SK-N-SH treated with all-trans-retinoic acid at 6 μM for 48 hours (cell line): ENCODE measurements around the gene EPHA4.

Source experiments
- ATAC-seq: fragments of 200-7000 bp; cut with Tn5 transposase; 3 replicates; pipeline ENCODE4 v1.9.1; 2020; ENCODE audit warnings: mild to moderate bottlenecking, moderate library complexity
- ARNTL ChIP-seq: fragments of 450-650 bp; formaldehyde crosslinking; IDR thresholded peaks from 2 replicates; pipeline ENCODE4 v1.5.0; 2020; ENCODE audit warnings: low read depth, mild to moderate bottlenecking, moderate library complexity, borderline replicate concordance
- BACH2 ChIP-seq: fragments of 250-450 bp; sonication (Bioruptor Pico); IDR thresholded peaks from 2 replicates; pipeline ENCODE4 v1.9.0; 2021; ENCODE audit warnings: mild to moderate bottlenecking, borderline replicate concordance
- CREB5 ChIP-seq: fragments of 250-450 bp; sonication (Bioruptor Pico); IDR thresholded peaks from 2 replicates; pipeline ENCODE4 v1.5.1; 2020; ENCODE audit warnings: low read depth, mild to moderate bottlenecking, moderate library complexity
- CSDC2 ChIP-seq: fragments of 250-450 bp; sonication (Bioruptor Pico); IDR thresholded peaks from 2 replicates; pipeline ENCODE4 v1.5.0; 2020; ENCODE audit warnings: mild to moderate bottlenecking, moderate library complexity
- CSRNP3 ChIP-seq: fragments of 250-450 bp; sonication (Bioruptor Pico); IDR thresholded peaks from 2 replicates; pipeline ENCODE4 v1.5.1; 2021; ENCODE audit warnings: mild to moderate bottlenecking, moderate library complexity
- ESRRG ChIP-seq: fragments of 250-450 bp; sonication (Bioruptor Pico); IDR thresholded peaks from 2 replicates; pipeline ENCODE4 v1.6.1; 2021; ENCODE audit warnings: mild to moderate bottlenecking
- GLIS3 ChIP-seq: fragments of 250-450 bp; sonication (Bioruptor Pico); IDR thresholded peaks from 2 replicates; pipeline ENCODE4 v1.5.0; 2020; ENCODE audit warnings: mild to moderate bottlenecking, moderate library complexity
- ISL1 ChIP-seq: fragments of 250-450 bp; sonication (Bioruptor Pico); IDR thresholded peaks from 2 replicates; pipeline ENCODE4 v2.1.2; 2022; ENCODE audit warnings: mild to moderate bottlenecking, moderate library complexity
- OSR1 ChIP-seq: fragments of 250-450 bp; sonication (Bioruptor Pico); IDR thresholded peaks from 2 replicates; pipeline ENCODE4 v1.8.0; 2022; ENCODE audit warnings: moderate library complexity, mild to moderate bottlenecking, inconsistent platforms
- PPARA ChIP-seq: fragments of 250-450 bp; sonication (Bioruptor Pico); IDR thresholded peaks from 2 replicates; pipeline ENCODE4 v1.5.0; 2020; ENCODE audit warnings: mild to moderate bottlenecking, borderline replicate concordance
- RARB ChIP-seq: fragments of 250-450 bp; sonication (Bioruptor Pico); IDR thresholded peaks from 2 replicates; pipeline ENCODE4 v1.8.0; 2021; ENCODE audit warnings: mild to moderate bottlenecking, moderate library complexity
- TCF4 ChIP-seq: fragments of 250-450 bp; sonication (Bioruptor Pico); IDR thresholded peaks from 2 replicates; pipeline ENCODE4 v1.8.0; 2021; ENCODE audit warnings: mild to moderate bottlenecking, moderate library complexity, borderline replicate concordance
- TOX ChIP-seq: fragments of 250-450 bp; sonication (Bioruptor Pico); IDR thresholded peaks from 2 replicates; pipeline ENCODE4 v1.8.0; 2021; ENCODE audit warnings: mild to moderate bottlenecking, moderate library complexity, borderline replicate concordance
- ZC3H10 ChIP-seq: fragments of 250-450 bp; sonication (Bioruptor Pico); IDR thresholded peaks from 2 replicates; pipeline ENCODE4 v1.5.1; 2021; ENCODE audit warnings: mild to moderate bottlenecking, moderate library complexity
- ZFP3 ChIP-seq: fragments of 250-450 bp; sonication (Bioruptor Pico); IDR thresholded peaks from 2 replicates; pipeline ENCODE4 v1.5.0; 2020; ENCODE audit warnings: mild to moderate bottlenecking, moderate library complexity
- ZNF565 ChIP-seq: fragments of 450-650 bp; formaldehyde crosslinking; conservative IDR thresholded peaks from 2 replicates; pipeline ENCODE4 v1.5.0; 2020; ENCODE audit warnings: low read depth, mild to moderate bottlenecking, moderate library complexity
- ZNF70 ChIP-seq: fragments of 450-650 bp; formaldehyde crosslinking; IDR thresholded peaks from 2 replicates; pipeline ENCODE4 v1.5.0; 2020; ENCODE audit warnings: mild to moderate bottlenecking, moderate library complexity
- TF ChIP-seq, protein P1 (sequence below): fragments of 250-450 bp; sonication (Bioruptor Pico); IDR thresholded peaks from 2 replicates; pipeline ENCODE4 v1.5.0; 2020; ENCODE audit warnings: mild to moderate bottlenecking, moderate library complexity
- TF ChIP-seq, protein P2 (sequence below): fragments of 250-450 bp; sonication (Bioruptor Pico); IDR thresholded peaks from 2 replicates; pipeline ENCODE4 v1.8.0; 2020; ENCODE audit warnings: mild to moderate bottlenecking, moderate library complexity, borderline replicate concordance
- TF ChIP-seq, protein P3 (sequence below): fragments of 250-450 bp; sonication (Bioruptor Pico); IDR thresholded peaks from 2 replicates; pipeline ENCODE4 v1.8.0; 2021; ENCODE audit warnings: low read depth, mild to moderate bottlenecking, moderate library complexity, borderline replicate concordance

EPHA4 gene

GRCh38 chr2:221571025-221571550, 1.0 kb downstream of the EPHA4 start:
- TF ChIP-seq CSRNP3 (CRISPR knock-in tag) = no peak
- ATAC-seq = no peak

- ATAC-seq = no peak
- TF ChIP-seq, protein P1, sequence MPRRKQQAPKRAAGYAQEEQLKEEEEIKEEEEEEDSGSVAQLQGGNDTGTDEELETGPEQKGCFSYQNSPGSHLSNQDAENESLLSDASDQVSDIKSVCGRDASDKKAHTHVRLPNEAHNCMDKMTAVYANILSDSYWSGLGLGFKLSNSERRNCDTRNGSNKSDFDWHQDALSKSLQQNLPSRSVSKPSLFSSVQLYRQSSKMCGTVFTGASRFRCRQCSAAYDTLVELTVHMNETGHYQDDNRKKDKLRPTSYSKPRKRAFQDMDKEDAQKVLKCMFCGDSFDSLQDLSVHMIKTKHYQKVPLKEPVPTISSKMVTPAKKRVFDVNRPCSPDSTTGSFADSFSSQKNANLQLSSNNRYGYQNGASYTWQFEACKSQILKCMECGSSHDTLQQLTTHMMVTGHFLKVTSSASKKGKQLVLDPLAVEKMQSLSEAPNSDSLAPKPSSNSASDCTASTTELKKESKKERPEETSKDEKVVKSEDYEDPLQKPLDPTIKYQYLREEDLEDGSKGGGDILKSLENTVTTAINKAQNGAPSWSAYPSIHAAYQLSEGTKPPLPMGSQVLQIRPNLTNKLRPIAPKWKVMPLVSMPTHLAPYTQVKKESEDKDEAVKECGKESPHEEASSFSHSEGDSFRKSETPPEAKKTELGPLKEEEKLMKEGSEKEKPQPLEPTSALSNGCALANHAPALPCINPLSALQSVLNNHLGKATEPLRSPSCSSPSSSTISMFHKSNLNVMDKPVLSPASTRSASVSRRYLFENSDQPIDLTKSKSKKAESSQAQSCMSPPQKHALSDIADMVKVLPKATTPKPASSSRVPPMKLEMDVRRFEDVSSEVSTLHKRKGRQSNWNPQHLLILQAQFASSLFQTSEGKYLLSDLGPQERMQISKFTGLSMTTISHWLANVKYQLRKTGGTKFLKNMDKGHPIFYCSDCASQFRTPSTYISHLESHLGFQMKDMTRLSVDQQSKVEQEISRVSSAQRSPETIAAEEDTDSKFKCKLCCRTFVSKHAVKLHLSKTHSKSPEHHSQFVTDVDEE (CRISPR knock-in tag) = no peak
- TF ChIP-seq, protein P2, sequence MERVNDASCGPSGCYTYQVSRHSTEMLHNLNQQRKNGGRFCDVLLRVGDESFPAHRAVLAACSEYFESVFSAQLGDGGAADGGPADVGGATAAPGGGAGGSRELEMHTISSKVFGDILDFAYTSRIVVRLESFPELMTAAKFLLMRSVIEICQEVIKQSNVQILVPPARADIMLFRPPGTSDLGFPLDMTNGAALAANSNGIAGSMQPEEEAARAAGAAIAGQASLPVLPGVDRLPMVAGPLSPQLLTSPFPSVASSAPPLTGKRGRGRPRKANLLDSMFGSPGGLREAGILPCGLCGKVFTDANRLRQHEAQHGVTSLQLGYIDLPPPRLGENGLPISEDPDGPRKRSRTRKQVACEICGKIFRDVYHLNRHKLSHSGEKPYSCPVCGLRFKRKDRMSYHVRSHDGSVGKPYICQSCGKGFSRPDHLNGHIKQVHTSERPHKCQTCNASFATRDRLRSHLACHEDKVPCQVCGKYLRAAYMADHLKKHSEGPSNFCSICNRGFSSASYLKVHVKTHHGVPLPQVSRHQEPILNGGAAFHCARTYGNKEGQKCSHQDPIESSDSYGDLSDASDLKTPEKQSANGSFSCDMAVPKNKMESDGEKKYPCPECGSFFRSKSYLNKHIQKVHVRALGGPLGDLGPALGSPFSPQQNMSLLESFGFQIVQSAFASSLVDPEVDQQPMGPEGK = no peak
- TF ChIP-seq TCF4 (CRISPR knock-in tag) (no peak), OSR1 (CRISPR knock-in tag) (no peak), ARNTL (CRISPR knock-in tag) (no peak), ISL1 (no peak), ZNF70 (CRISPR knock-in tag) (no peak), ESRRG (no peak), ZNF565 (CRISPR knock-in tag) (no peak), ZFP3 (CRISPR knock-in tag) (no peak), CSDC2 (CRISPR knock-in tag) (no peak), GLIS3 (no peak), CREB5 (CRISPR knock-in tag) (no peak), PPARA (no peak), TOX (no peak), ZC3H10 (CRISPR knock-in tag) (no peak), CSRNP3 (CRISPR knock-in tag) (no peak), RARB (CRISPR knock-in tag) (no peak)
- TF ChIP-seq, protein P3, sequence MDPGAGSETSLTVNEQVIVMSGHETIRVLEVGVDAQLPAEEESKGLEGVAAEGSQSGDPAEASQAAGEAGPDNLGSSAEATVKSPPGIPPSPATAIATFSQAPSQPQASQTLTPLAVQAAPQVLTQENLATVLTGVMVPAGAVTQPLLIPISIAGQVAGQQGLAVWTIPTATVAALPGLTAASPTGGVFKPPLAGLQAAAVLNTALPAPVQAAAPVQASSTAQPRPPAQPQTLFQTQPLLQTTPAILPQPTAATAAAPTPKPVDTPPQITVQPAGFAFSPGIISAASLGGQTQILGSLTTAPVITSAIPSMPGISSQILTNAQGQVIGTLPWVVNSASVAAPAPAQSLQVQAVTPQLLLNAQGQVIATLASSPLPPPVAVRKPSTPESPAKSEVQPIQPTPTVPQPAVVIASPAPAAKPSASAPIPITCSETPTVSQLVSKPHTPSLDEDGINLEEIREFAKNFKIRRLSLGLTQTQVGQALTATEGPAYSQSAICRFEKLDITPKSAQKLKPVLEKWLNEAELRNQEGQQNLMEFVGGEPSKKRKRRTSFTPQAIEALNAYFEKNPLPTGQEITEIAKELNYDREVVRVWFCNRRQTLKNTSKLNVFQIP (CRISPR knock-in tag) = no peak
Measured at GRCh38 chr2:221570321-221570935, 1.7 kb downstream of the EPHA4 start.

DNA sequence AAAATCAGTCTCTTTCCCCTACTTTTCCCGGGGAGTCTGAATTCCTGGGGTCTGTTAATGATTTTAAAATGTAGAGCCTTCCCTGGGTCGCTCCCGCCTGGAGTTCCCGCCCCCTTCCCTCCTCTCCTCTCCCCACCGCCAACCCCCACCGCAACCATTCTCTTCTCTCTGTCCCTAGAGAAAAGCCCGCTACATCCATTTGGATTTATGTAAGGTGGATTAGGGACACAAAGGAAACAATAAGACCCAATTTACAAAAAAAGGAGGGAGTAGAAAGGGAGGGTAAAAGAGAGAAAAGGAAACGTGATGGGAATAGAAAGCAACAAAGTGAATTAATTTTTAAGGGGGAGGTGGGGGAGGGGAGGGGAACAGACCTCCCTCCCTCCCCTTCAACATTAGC, 2.2 kb downstream of the EPHA4 start:
- TF ChIP-seq RARB (CRISPR knock-in tag) (no peak), PPARA (no peak), GLIS3 (no peak), BACH2 (CRISPR knock-in tag) (no peak), CSDC2 (CRISPR knock-in tag) (no peak), ARNTL (CRISPR knock-in tag) (no peak)
- TF ChIP-seq, protein P2 = no peak
- TF ChIP-seq, protein P3 (CRISPR knock-in tag) = no peak
- no peak for ATAC-seq
